Measurements from ENCODE around the gene LETMD1. TPM values are rescaled to one million over a fixed set of nuclear protein-coding genes. Genes with fewer than 3 reads are reported as not detected.

LETMD1 gene
- total RNA-seq, 1 experiment from 2014 or later = 65.8 TPM

GRCh38 chr12:51008329-51009055 is 39.6 kb upstream of the LETMD1 start:
- Mint-ChIP-seq H3K36me3 (ENCODE audit: insufficient read depth, unreplicated experiment) (peaks cover 50% of the 10 kb centered on the region), H3K27me3 (ENCODE audit: insufficient read depth, unreplicated experiment) (no peaks in the 10 kb centered on the region), H3K27ac (ENCODE audit: low read depth, unreplicated experiment) (no peak overlapping the region), H3K9me3 (ENCODE audit: unreplicated experiment) (no peaks in the 10 kb centered on the region), H3K4me3 (ENCODE audit: unreplicated experiment) (no peak overlapping the region), H3K4me1 (ENCODE audit: insufficient read depth, unreplicated experiment) (peaks cover 10% of the 10 kb centered on the region)
- BruUV-seq (replicated peaks) = no TSS peak
- no peak for DNase-seq (ENCODE audit: unreplicated experiment)
- ChIA-PET POLR2A (interaction anchor here (0.7 to 1.3 kb wide), 4 partner anchors 17 to 148 kb away, joined by 3 to 5 read pairs (median 3); partner anchors contain the start of gene SLC11A2), CTCF (interaction anchor here (0.5 to 1.3 kb wide), 4 partner anchors 13 to 333 kb away, joined by 3 to 7 read pairs (median 5); no protein-coding TSS in a partner anchor)
- intact Hi-C loops (cut with micrococcal nuclease) = no loop called here
- no peak for TF ChIP-seq CTCF (IDR thresholded peaks at IDR 0.05; ENCODE audit: unreplicated experiment)

GRCh38 chr12:51009056-51009440 is 39.1 kb upstream of the LETMD1 start:
- TF ChIP-seq CTCF (IDR thresholded peaks at IDR 0.05; ENCODE audit: unreplicated experiment) = no peak
- DNase-seq (ENCODE audit: unreplicated experiment) = no peak
- H3K36me3 Mint-ChIP-seq (ENCODE audit: insufficient read depth, unreplicated experiment) = peaks cover 44% of the 10 kb centered on the region
- intact Hi-C loops (cut with micrococcal nuclease) = no loop called here
- ChIA-PET CTCF (interaction anchor here (1.2 to 1.3 kb wide), 2 partner anchors 22 to 332 kb away, joined by 3 to 7 read pairs; no protein-coding TSS in a partner anchor), POLR2A (interaction anchor here (0.5 to 2.2 kb wide), 7 partner anchors 13 to 78 kb away, joined by 3 to 5 read pairs (median 3); partner anchors contain the start of genes CSRNP2 and SLC11A2)
- BruUV-seq (replicated peaks) = no TSS peak
- peaks cover 10% of the 10 kb centered on the region for H3K4me1 Mint-ChIP-seq (ENCODE audit: insufficient read depth, unreplicated experiment)
- no peaks in the 10 kb centered on the region for H3K27me3 Mint-ChIP-seq (ENCODE audit: insufficient read depth, unreplicated experiment)
- H3K9me3 Mint-ChIP-seq (ENCODE audit: unreplicated experiment) = no peaks in the 10 kb centered on the region
- H3K4me3 Mint-ChIP-seq (ENCODE audit: unreplicated experiment) = no peak overlapping the region
- no peak overlapping the region for H3K27ac Mint-ChIP-seq (ENCODE audit: low read depth, unreplicated experiment)

- Mint-ChIP-seq H3K27ac (ENCODE audit: low read depth, unreplicated experiment) (no peak overlapping the region), H3K36me3 (ENCODE audit: insufficient read depth, unreplicated experiment) (peaks cover 20% of the 10 kb centered on the region), H3K4me1 (ENCODE audit: insufficient read depth, unreplicated experiment) (peaks cover 10% of the 10 kb centered on the region), H3K27me3 (ENCODE audit: insufficient read depth, unreplicated experiment) (no peaks in the 10 kb centered on the region), H3K9me3 (ENCODE audit: unreplicated experiment) (no peaks in the 10 kb centered on the region), H3K4me3 (ENCODE audit: unreplicated experiment) (no peak overlapping the region)
- DNase-seq (ENCODE audit: unreplicated experiment) = no peak
- no peak for TF ChIP-seq CTCF (IDR thresholded peaks at IDR 0.05; ENCODE audit: unreplicated experiment)
- BruUV-seq (replicated peaks) = no TSS peak
- ChIA-PET CTCF (interaction anchor here (0.5 to 0.6 kb wide), 2 partner anchors 26 to 85 kb away, joined by 3 read pairs; no protein-coding TSS in a partner anchor), POLR2A (interaction anchor here (0.7 to 2.0 kb wide), 8 partner anchors 10 to 329 kb away, joined by 3 to 12 read pairs (median 4); partner anchors contain the start of gene SLC11A2)
- intact Hi-C loops (cut with micrococcal nuclease) = no loop called here
Observed at GRCh38 chr12:51011955-51012354, 36.2 kb upstream of the LETMD1 start.

DNA sequence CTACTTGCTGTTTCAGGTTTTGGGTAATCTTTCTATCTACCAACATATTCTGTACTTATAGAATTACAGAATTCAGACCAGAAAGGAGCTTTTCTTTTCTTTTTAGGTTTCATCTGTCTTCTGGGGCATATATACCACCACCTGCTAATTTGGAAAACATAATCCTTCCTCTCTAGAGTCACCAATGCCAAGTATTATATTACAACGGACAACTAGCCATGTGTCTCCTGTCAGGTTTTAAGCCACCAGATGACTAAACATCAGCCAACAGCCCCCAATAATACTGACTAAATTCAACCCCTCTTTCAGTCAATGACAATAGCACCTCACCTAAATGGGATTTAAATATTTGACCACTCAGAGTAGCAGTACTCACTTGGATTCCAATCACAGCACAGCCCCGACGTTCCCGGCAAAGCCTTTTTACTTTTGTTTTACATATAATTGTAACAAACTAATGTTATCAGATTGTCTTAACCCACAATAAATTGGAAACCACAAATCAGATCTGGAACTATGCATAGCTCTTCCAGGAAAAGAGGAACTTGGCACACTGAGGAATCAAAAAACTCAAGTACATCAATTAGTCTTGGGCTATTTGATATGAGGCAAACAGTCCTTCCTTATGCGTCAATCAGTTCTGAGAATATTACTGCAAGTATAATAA is 35.4 kb upstream of the LETMD1 start:
- ChIA-PET CTCF (interaction anchor here (0.5 to 0.7 kb wide), 2 partner anchors 216 to 246 kb away, joined by 3 read pairs; no protein-coding TSS in a partner anchor), POLR2A (interaction anchor here (0.7 to 2.0 kb wide), 7 partner anchors 10 to 369 kb away, joined by 3 to 12 read pairs (median 4); partner anchors contain the start of gene SLC11A2)
- Mint-ChIP-seq H3K4me3 (ENCODE audit: unreplicated experiment) (no peak overlapping the region), H3K27me3 (ENCODE audit: insufficient read depth, unreplicated experiment) (no peaks in the 10 kb centered on the region), H3K4me1 (ENCODE audit: insufficient read depth, unreplicated experiment) (peaks cover 10% of the 10 kb centered on the region), H3K36me3 (ENCODE audit: insufficient read depth, unreplicated experiment) (peaks cover 12% of the 10 kb centered on the region), H3K27ac (ENCODE audit: low read depth, unreplicated experiment) (no peak overlapping the region), H3K9me3 (ENCODE audit: unreplicated experiment) (no peaks in the 10 kb centered on the region)
- TF ChIP-seq CTCF (IDR thresholded peaks at IDR 0.05; ENCODE audit: unreplicated experiment) = no peak
- no peak for DNase-seq (ENCODE audit: unreplicated experiment)
- intact Hi-C loops (cut with micrococcal nuclease) = no loop called here
- BruUV-seq (replicated peaks) = no TSS peak
